Activated gamma-delta T cell (primary cell): ENCODE data around the gene KBTBD13.
"Not testable (repeated sequence)": the region's sequence is repeated elsewhere in the genome, so short reads cannot be mapped to it uniquely, and the experiment has no call there.

ENCODE experiments used
- DNase-seq: peaks from one replicate; lab custom pipeline; 2025; lab: John Stamatoyannopoulos, UW

KBTBD13 gene

DNA sequence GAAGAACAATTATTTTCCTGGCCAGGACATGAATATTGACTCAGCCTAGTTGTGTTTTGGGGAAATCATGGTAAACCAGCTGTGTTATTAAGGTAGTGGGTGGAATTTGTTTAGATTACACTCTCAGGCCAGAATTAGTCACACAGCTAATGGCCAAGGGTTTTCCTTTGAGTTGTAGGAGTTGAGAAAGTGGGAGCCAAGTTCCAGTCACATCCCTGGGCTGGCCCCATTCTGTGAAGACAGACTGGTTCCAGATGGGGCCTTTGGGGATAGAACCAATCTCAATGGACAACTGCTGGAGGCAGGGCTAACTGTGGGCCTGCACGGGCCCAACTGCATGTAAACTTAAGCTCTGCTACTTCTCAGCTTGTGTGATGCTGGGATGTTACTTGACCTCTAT lies 7.4 kb upstream of the KBTBD13 start:
- DNase-seq = no peak

- DNase-seq = no peak
Measured at GRCh38 chr15:65069779-65070546, 6.6 kb upstream of the KBTBD13 start.

DNA sequence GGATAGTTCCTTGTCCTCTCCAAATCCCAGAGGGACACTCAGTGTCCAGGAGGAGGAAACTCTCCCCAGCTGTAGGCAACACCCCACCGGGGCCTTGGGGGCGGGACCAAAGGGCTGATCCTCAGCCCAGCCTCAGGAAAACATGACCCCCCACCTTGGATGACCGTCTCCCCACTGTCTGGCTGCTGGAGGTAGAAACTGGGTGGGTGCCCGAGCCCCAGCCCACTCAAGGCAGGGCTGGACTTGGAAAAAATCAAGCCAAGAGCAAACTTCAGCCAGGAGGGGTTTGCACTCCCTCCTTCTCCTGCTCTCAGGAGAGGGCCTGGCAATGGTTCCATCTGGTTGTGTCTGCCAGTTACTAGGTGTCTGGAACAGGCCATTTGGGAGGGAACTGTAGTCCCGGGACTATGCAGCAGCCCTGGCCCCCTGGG lies 5.2 kb upstream of the KBTBD13 start:
- DNase-seq = no peak

GRCh38 chr15:65072027-65072426 lies 4.5 kb upstream of the KBTBD13 start:
- no peak for DNase-seq

GRCh38 chr15:65072617-65073016 lies 3.9 kb upstream of the KBTBD13 start:
- no peak for DNase-seq

DNA sequence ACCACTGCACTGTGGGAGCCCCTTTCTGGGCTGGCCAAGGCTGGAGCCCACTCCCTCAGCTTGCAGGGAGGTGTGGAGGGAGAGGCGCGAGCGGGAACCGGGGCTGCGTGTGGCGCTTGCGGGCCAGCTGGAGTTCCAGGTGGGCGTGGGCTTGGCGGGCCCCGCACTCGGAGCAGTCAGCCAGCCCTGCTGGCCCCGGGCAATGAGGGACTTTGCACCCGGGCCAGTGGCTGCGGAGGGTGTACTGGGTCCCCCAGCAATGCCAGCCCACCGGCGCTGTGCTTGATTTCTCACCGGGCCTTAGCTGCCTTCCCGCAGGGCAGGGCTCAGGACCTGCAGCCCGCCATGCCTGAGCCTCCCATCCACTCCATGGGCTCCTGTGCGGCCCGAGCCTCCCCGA lies 1.6 kb upstream of the KBTBD13 start:
- not testable (repeated sequence) for DNase-seq

GRCh38 chr15:65075607-65076395 lies 745 bp upstream of the KBTBD13 start:
- not testable (repeated sequence) for DNase-seq

- DNase-seq = no peak
Measured at GRCh38 chr15:65077291-65077980, 890 bp downstream of the KBTBD13 start.

GRCh38 chr15:65077981-65078352 lies 1.4 kb downstream of the KBTBD13 start:
- DNase-seq = no peak

- DNase-seq = no peak
Measured at GRCh38 chr15:65079580-65079979, 3.0 kb downstream of the KBTBD13 start.

DNA sequence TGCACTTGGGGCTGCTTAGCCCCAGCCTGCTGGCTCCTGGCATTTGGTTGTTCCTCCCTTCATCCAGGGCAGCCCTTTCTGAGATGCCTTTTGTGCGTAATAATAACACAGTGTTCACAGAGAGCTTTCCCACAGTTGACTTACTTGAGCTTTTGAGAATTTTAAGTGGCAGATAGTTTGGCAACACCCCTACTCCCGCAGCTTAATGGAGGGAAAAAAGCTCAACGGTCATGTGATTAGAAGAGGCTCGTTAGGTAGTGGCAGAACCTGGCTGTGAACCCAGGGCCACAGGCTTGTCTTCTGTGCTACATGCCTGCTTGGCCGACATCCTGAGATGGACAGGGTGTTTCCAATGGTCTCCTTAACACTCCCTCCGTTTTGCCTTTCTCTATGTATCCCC lies 4.7 kb downstream of the KBTBD13 start:
- DNase-seq = no peak

DNA sequence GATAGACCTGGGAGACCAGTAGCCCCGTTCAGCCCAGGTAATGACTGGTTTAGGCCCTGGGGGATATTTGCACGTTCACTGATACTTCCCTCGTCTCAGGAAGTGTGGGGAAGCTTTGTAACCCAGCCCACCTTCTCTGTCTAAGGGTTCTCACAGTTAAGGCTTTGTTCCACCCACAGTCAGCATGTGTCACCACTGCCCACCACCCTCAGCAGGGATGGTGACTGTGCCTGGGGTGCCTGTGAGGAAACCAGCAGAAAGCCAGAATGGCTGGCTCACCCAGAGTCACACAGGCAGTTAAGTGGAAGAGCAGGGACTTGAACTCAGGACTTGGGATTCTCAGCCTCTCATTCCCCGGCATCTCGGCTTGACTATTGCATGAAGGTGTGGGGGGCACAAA lies 5.2 kb downstream of the KBTBD13 start:
- DNase-seq = no peak

DNA sequence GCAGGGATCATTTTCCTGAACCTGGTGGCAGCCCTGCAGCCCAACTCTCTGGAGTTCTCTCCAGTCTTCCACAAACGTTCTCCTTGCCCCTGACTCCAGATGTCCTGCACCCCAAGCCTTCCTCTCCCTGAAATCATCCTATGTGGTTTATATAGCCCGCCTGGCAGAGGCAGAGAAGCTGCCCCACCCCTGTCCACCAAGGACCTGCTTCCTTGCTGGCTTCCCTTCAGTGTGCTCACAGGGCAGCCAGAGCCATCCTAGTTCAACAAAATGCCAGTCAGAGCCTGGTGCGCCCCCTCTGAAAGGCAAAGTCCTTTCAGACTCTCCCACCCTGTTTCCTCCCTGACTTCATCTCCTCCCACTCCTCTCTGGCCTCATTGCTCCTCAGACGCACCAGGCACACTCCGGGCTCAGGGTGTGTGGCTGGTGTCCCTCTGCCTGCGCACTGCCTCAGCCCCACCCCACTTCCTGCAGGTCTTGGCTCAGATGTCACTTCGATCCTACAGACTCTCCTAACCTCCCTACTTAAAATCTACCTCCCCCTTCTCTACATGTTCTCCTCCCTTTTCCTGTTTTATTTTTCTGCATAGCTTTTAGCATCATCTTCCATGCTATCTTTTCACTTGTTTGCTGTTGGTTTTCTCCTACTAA lies 5.9 kb downstream of the KBTBD13 start:
- no peak for DNase-seq

- DNase-seq = no peak
Measured at GRCh38 chr15:65083262-65083701, 6.7 kb downstream of the KBTBD13 start.

DNA sequence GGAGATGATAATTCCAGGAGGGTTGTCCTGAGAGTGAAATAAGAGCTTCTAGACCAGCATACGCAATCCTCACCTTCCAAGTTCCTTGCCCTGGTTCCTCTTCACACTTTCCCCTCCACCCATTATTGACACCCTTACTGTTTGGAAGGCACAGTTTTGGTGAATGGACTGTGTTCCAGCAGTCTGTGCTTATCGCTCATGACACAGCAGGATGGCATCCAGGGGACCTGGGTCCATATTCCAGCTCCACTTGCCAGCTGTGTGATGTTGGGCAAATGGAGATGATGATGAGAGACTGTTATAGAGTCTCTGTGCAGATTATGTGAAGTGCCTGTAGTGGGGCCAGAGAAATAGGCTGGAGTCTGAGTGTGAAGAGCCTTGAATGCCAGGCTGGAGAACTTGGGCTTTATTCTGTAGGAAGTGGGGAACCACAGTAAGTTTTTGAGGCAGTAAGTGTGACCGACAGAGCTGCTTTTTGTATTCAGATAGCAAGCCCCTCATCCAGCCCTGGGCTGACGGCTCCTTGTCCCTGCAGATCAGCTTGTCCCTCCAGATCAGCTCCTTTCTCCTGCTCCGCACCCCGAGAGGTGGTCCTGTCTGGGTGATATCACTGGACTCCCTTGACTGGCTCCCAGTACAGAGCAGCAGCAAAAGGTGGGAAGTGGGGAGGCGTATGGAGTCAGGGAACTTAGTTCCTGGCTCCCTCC lies 8.1 kb downstream of the KBTBD13 start:
- no peak for DNase-seq

- no peak for DNase-seq
Measured at GRCh38 chr15:65085207-65085753, 8.7 kb downstream of the KBTBD13 start.

DNA sequence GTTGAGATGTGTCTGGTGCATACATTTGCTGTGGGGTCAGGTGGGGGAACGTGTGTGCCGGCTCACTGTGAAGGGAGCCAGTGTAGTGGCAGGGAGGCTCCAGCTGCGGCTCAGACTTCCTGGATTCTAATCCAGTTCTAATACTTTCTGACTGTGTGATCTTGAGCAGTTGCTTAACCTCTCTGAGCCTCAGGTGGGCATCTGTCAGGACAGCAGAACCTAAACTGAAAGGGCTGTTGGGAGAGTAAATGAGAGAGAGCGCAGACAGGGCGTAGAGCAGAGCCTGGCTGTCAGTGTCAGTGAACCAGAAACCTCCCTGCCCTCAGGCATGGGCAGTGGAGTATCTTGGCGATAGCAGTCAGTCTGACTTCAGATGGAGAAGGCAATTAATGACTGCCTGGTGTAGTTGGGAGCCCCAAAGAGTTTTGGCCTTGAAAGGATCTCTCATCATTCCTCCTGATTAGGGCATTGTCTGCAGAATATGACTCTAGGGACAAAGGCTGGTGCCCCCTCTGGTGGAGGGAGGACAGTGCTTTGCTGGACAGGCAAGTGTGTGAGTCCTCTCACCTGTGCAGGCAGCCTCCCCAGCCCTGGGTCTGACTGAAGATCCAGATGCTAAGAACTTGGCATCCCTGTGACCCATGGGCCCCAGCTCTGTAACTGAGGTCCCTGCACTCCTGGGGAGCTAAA lies 9.6 kb downstream of the KBTBD13 start:
- no peak for DNase-seq

DNA sequence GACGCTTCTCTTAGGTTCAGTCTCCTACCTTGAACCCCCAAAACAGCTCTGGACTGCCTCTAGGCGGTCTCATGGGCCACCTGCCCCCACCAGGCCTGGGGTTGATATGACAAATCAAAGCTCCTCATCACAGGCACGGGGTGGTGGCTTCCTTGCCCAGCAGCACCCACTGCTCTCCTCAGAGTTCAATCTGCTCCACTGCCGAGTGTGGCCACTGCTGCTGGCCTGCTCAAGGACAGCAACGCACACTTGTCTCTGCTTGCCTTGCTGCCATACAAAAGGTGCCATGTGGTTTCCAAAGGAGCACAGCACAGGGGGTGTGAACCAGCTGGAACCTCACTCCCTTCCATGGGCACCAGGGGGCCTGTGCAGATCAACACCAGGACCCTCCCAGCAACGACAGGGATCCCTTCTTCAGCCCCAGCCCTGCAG lies 10.2 kb downstream of the KBTBD13 start:
- DNase-seq = no peak

GRCh38 chr15:65087411-65087810 lies 10.9 kb downstream of the KBTBD13 start:
- DNase-seq = no peak

GRCh38 chr15:65087873-65088642 lies 11.5 kb downstream of the KBTBD13 start:
- DNase-seq = no peak
